ENCODE results near the gene HK1.

Gene HK1

GRCh38 chr10:69334302-69335062 is 56.2 kb downstream of the HK1 start:
- Mint-ChIP-seq H3K27me3 (no peaks in the 10 kb centered on the region), H3K4me3 (peak overlapping the region; percentile 81), H3K27ac (peak overlapping the region; percentile 93), H3K36me3 (peaks cover 12 to 34% of the 10 kb centered on the region in 2 donors), H3K4me1 (peaks cover 41 to 54% of the 10 kb centered on the region in 2 donors), H3K9me3 (no peaks in the 10 kb centered on the region)
- ATAC-seq (replicated peaks) (peak in 1 of 2 donors; percentile 53), DNase-seq (no peak)

GRCh38 chr10:69335063-69335587 is 56.8 kb downstream of the HK1 start:
- Mint-ChIP-seq H3K27me3 (no peaks in the 10 kb centered on the region), H3K9me3 (no peaks in the 10 kb centered on the region), H3K36me3 (peaks cover 8 to 32% of the 10 kb centered on the region in 2 donors), H3K4me1 (peaks cover 40 to 59% of the 10 kb centered on the region in 2 donors), H3K27ac (peak overlapping the region; percentile 93), H3K4me3 (peak overlapping the region; percentile 81)
- no peak for DNase-seq
- peak; percentile 80 to 87 for ATAC-seq (replicated peaks)

GRCh38 chr10:69335613-69336012 is 57.3 kb downstream of the HK1 start:
- Mint-ChIP-seq H3K4me1 (peaks cover 41 to 59% of the 10 kb centered on the region in 2 donors), H3K9me3 (no peaks in the 10 kb centered on the region)
- no peak for DNase-seq

GRCh38 chr10:69336952-69337295 is 58.6 kb downstream of the HK1 start:
- no peak for ATAC-seq (replicated peaks)
- Mint-ChIP-seq H3K27me3 (no peaks in the 10 kb centered on the region), H3K36me3 (peaks cover 8 to 33% of the 10 kb centered on the region in 2 donors), H3K4me3 (no peak overlapping the region), H3K27ac (no peak overlapping the region), H3K9me3 (no peaks in the 10 kb centered on the region), H3K4me1 (peaks cover 46 to 59% of the 10 kb centered on the region in 2 donors)
- DNase-seq: no peak

More at GRCh38 chr10:69335613-69336012, 57.3 kb downstream of the HK1 start:
- peaks cover 8 to 30% of the 10 kb centered on the region in 2 donors for H3K36me3 Mint-ChIP-seq
- no peaks in the 10 kb centered on the region for H3K27me3 Mint-ChIP-seq
- H3K4me3 Mint-ChIP-seq: peak overlapping the region; percentile 34 to 81
- H3K27ac Mint-ChIP-seq: peak overlapping the region; percentile 93
- no peak for ATAC-seq (replicated peaks)

GRCh38 chr10:69337296-69338132 is 59.2 kb downstream of the HK1 start:
- Mint-ChIP-seq H3K4me3 (no peak overlapping the region), H3K9me3 (no peaks in the 10 kb centered on the region), H3K27me3 (no peaks in the 10 kb centered on the region), H3K27ac (peak overlapping the region; percentile 1), H3K4me1 (peaks cover 50 to 62% of the 10 kb centered on the region in 2 donors), H3K36me3 (peaks cover 6 to 31% of the 10 kb centered on the region in 2 donors)
- ATAC-seq (replicated peaks): peak in 1 of 2 donors; percentile 54
- no peak for DNase-seq

- Mint-ChIP-seq H3K36me3 (peaks cover 6 to 31% of the 10 kb centered on the region in 2 donors), H3K27me3 (no peaks in the 10 kb centered on the region), H3K4me1 (peaks cover 54 to 63% of the 10 kb centered on the region in 2 donors), H3K9me3 (no peaks in the 10 kb centered on the region), H3K27ac (no peak overlapping the region), H3K4me3 (no peak overlapping the region)
- no peak for DNase-seq
- no peak for ATAC-seq (replicated peaks)
Observed at GRCh38 chr10:69338133-69338456, 59.8 kb downstream of the HK1 start.

GRCh38 chr10:69338547-69339450 is 60.5 kb downstream of the HK1 start:
- H3K4me1 Mint-ChIP-seq: peaks cover 55 to 70% of the 10 kb centered on the region in 2 donors
- no peaks in the 10 kb centered on the region for H3K27me3 Mint-ChIP-seq
- H3K36me3 Mint-ChIP-seq: peaks cover 10 to 36% of the 10 kb centered on the region in 2 donors
- no peak for ATAC-seq (replicated peaks)
- H3K27ac Mint-ChIP-seq: peak overlapping the region; percentile 16
- no peak for DNase-seq
- no peaks in the 10 kb centered on the region for H3K9me3 Mint-ChIP-seq
- no peak overlapping the region for H3K4me3 Mint-ChIP-seq

- H3K36me3 Mint-ChIP-seq: peaks cover 13 to 42% of the 10 kb centered on the region in 2 donors
- no peak overlapping the region for H3K27ac Mint-ChIP-seq
- H3K27me3 Mint-ChIP-seq: no peaks in the 10 kb centered on the region
- DNase-seq (no peak), ATAC-seq (replicated peaks) (no peak)
- H3K4me1 Mint-ChIP-seq: peaks cover 58 to 70% of the 10 kb centered on the region in 2 donors
- no peaks in the 10 kb centered on the region for H3K9me3 Mint-ChIP-seq
- no peak overlapping the region for H3K4me3 Mint-ChIP-seq
Observed at GRCh38 chr10:69340695-69341094, 62.4 kb downstream of the HK1 start.

GRCh38 chr10:69343905-69344304 is 65.6 kb downstream of the HK1 start:
- Mint-ChIP-seq H3K4me3 (peak overlapping the region in 1 of 2 donors; percentile 19), H3K27me3 (no peaks in the 10 kb centered on the region), H3K9me3 (no peaks in the 10 kb centered on the region), H3K27ac (peak overlapping the region; percentile 67), H3K4me1 (peaks cover 63 to 80% of the 10 kb centered on the region in 2 donors), H3K36me3 (peaks cover 28 to 50% of the 10 kb centered on the region in 2 donors)
- DNase-seq (no peak), ATAC-seq (replicated peaks) (no peak)

GRCh38 chr10:69344591-69345252 is 66.4 kb downstream of the HK1 start:
- DNase-seq (peak; percentile 24), ATAC-seq (replicated peaks) (peak; percentile 83 to 86)
- Mint-ChIP-seq H3K9me3 (no peaks in the 10 kb centered on the region), H3K27ac (peak overlapping the region; percentile 73), H3K36me3 (peaks cover 33 to 53% of the 10 kb centered on the region in 2 donors), H3K4me3 (peak overlapping the region; percentile 19 to 56), H3K4me1 (peaks cover 67 to 80% of the 10 kb centered on the region in 2 donors), H3K27me3 (no peaks in the 10 kb centered on the region)

- Mint-ChIP-seq H3K9me3 (no peaks in the 10 kb centered on the region), H3K27ac (peak overlapping the region; percentile 80), H3K4me1 (peaks cover 67 to 83% of the 10 kb centered on the region in 2 donors), H3K36me3 (peaks cover 37 to 55% of the 10 kb centered on the region in 2 donors), H3K27me3 (no peaks in the 10 kb centered on the region), H3K4me3 (no peak overlapping the region)
- DNase-seq: no peak
- ATAC-seq (replicated peaks): no peak
Observed at GRCh38 chr10:69345402-69345801, 67.1 kb downstream of the HK1 start.

GRCh38 chr10:69345890-69346474 is 67.7 kb downstream of the HK1 start:
- ATAC-seq (replicated peaks) (no peak), DNase-seq (no peak)
- no peak overlapping the region for H3K4me3 Mint-ChIP-seq
- peaks cover 37 to 55% of the 10 kb centered on the region in 2 donors for H3K36me3 Mint-ChIP-seq
- H3K27me3 Mint-ChIP-seq: no peaks in the 10 kb centered on the region
- peak overlapping the region; percentile 80 for H3K27ac Mint-ChIP-seq
- no peaks in the 10 kb centered on the region for H3K9me3 Mint-ChIP-seq
- H3K4me1 Mint-ChIP-seq: peaks cover 64 to 83% of the 10 kb centered on the region in 2 donors

GRCh38 chr10:69346776-69347175 is 68.5 kb downstream of the HK1 start:
- H3K9me3 Mint-ChIP-seq: no peaks in the 10 kb centered on the region
- H3K4me3 Mint-ChIP-seq: peak overlapping the region in 1 of 2 donors; percentile 21
- peaks cover 62 to 83% of the 10 kb centered on the region in 2 donors for H3K4me1 Mint-ChIP-seq
- ATAC-seq (replicated peaks) (no peak), DNase-seq (no peak)
- peaks cover 37 to 52% of the 10 kb centered on the region in 2 donors for H3K36me3 Mint-ChIP-seq
- no peaks in the 10 kb centered on the region for H3K27me3 Mint-ChIP-seq
- peak overlapping the region; percentile 69 for H3K27ac Mint-ChIP-seq
